HG03460 (cell line): Measurements from ENCODE around the gene NPM1.
A peak's percentile ranks its signal among the peaks of the same experiment; 100 is the strongest.
"Not testable (repeated sequence)": the region's sequence is repeated elsewhere in the genome, so short reads cannot be mapped to it uniquely, and the experiment has no call there.

Experiments used
- ATAC-seq: cut with Tn5 transposase; IDR thresholded peaks from one replicate; pipeline ENCODE4 v1.9.1; 2021; ENCODE audit not compliant: unreplicated experiment

NPM1 gene

GRCh38 chr5:171387345-171387969, at the start of gene NPM1:
Gene NPM1 (plus strand): TSS chr5:171387849. CDS start chr5:171387949, 100 bp downstream.
- peak; percentile 75 for ATAC-seq

- no peak for ATAC-seq
Observed at GRCh38 chr5:171340042-171340441, 47.6 kb upstream of the NPM1 start.

GRCh38 chr5:171340491-171340890, 47.2 kb upstream of the NPM1 start:
- ATAC-seq: no peak

GRCh38 chr5:171342362-171343111, 45.1 kb upstream of the NPM1 start:
- ATAC-seq: no peak

GRCh38 chr5:171344936-171345608, 42.6 kb upstream of the NPM1 start:
- ATAC-seq: no peak

- ATAC-seq: no peak
Observed at GRCh38 chr5:171351536-171352073, 36.0 kb upstream of the NPM1 start.

GRCh38 chr5:171355302-171355724, 32.3 kb upstream of the NPM1 start:
- ATAC-seq: peak; percentile 91

- no peak for ATAC-seq
Observed at GRCh38 chr5:171357843-171358242, 29.8 kb upstream of the NPM1 start.

- not testable (repeated sequence) for ATAC-seq
Observed at GRCh38 chr5:171361151-171361550, 26.5 kb upstream of the NPM1 start.

- ATAC-seq: not testable (repeated sequence)
Observed at GRCh38 chr5:171363249-171363648, 24.4 kb upstream of the NPM1 start.

GRCh38 chr5:171363846-171364245, 23.8 kb upstream of the NPM1 start:
- peak; percentile 76 for ATAC-seq

- no peak for ATAC-seq
Observed at GRCh38 chr5:171365351-171365750, 22.3 kb upstream of the NPM1 start.

- no peak for ATAC-seq
Observed at GRCh38 chr5:171366645-171367044, 21.0 kb upstream of the NPM1 start.

- ATAC-seq: no peak
Observed at GRCh38 chr5:171367424-171368370, 20.0 kb upstream of the NPM1 start.

GRCh38 chr5:171369056-171369455, 18.6 kb upstream of the NPM1 start:
- no peak for ATAC-seq

GRCh38 chr5:171369898-171370297, 17.8 kb upstream of the NPM1 start:
- ATAC-seq: no peak

- not testable (repeated sequence) for ATAC-seq
Observed at GRCh38 chr5:171370881-171371280, 16.8 kb upstream of the NPM1 start.

GRCh38 chr5:171371326-171371725, 16.3 kb upstream of the NPM1 start:
- no peak for ATAC-seq

GRCh38 chr5:171379961-171380360, 7.7 kb upstream of the NPM1 start:
- ATAC-seq: no peak

GRCh38 chr5:171384416-171384815, 3.2 kb upstream of the NPM1 start:
- ATAC-seq: not testable (repeated sequence)
